HG03469 (cell line): ENCODE data around the gene REG3A.

ENCODE experiments used
- ATAC-seq: cut with Tn5 transposase; IDR thresholded peaks from one replicate; pipeline ENCODE4 v1.9.1; 2021; ENCODE audit warnings: mild to moderate bottlenecking, moderate library complexity, moderate number of reproducible peaks; ENCODE audit not compliant: unreplicated experiment

Gene REG3A

GRCh38 chr2:79159653-79160052, at the start of gene REG3A:
TSS of gene REG3A (minus strand) at chr2:79159753. CDS start at chr2:79159405, 348 bp downstream.
- ATAC-seq: no peak

GRCh38 chr2:79200762-79201161, 41.2 kb upstream of the REG3A start:
- no peak for ATAC-seq

- no peak for ATAC-seq
Observed at GRCh38 chr2:79191816-79192215, 32.3 kb upstream of the REG3A start.

- no peak for ATAC-seq
Observed at GRCh38 chr2:79191081-79191480, 31.5 kb upstream of the REG3A start.

GRCh38 chr2:79189465-79189864, 29.9 kb upstream of the REG3A start:
- ATAC-seq: no peak

- no peak for ATAC-seq
Observed at GRCh38 chr2:79181617-79182016, 22.1 kb upstream of the REG3A start.

GRCh38 chr2:79180092-79180491, 20.5 kb upstream of the REG3A start:
- no peak for ATAC-seq

- no peak for ATAC-seq
Observed at GRCh38 chr2:79179036-79179435, 19.5 kb upstream of the REG3A start.

- no peak for ATAC-seq
Observed at GRCh38 chr2:79178076-79178674, 18.6 kb upstream of the REG3A start.

- no peak for ATAC-seq
Observed at GRCh38 chr2:79171348-79171958, 11.9 kb upstream of the REG3A start.

- ATAC-seq: no peak
Observed at GRCh38 chr2:79162801-79163200, 3.2 kb upstream of the REG3A start.

GRCh38 chr2:79162132-79162531, 2.6 kb upstream of the REG3A start:
- no peak for ATAC-seq

- ATAC-seq: no peak
Observed at GRCh38 chr2:79159030-79159429, 523 bp downstream of the REG3A start.

- ATAC-seq: no peak
Observed at GRCh38 chr2:79155826-79156476, 3.6 kb downstream of the REG3A start.

GRCh38 chr2:79139423-79139822, 20.1 kb downstream of the REG3A start:
- no peak for ATAC-seq

- ATAC-seq: no peak
Observed at GRCh38 chr2:79138385-79138784, 21.2 kb downstream of the REG3A start.

- ATAC-seq: no peak
Observed at GRCh38 chr2:79131687-79132086, 27.9 kb downstream of the REG3A start.

- ATAC-seq: no peak
Observed at GRCh38 chr2:79129804-79130203, 29.7 kb downstream of the REG3A start.

GRCh38 chr2:79129260-79129659, 30.3 kb downstream of the REG3A start:
- no peak for ATAC-seq

- ATAC-seq: no peak
Observed at GRCh38 chr2:79128406-79128805, 31.1 kb downstream of the REG3A start.

- no peak for ATAC-seq
Observed at GRCh38 chr2:79125721-79125985, 33.9 kb downstream of the REG3A start.

GRCh38 chr2:79124907-79125720, 34.4 kb downstream of the REG3A start:
- no peak for ATAC-seq
